Gastroesophageal sphincter (tissue), 3 donors: ENCODE measurements around the gene ZNHIT2.

Experiments
- CTCF ChIP-seq, 4 experiments: fragments of 200-600 bp in 2 of 4; fragments of 450-650 bp in 2 of 4; sonication (generic) in 1 of 4; IDR thresholded peaks; one replicate each; pipeline ENCODE4 v1.5.1; 2017 to 2019; ENCODE audit warnings: antibody characterized with exemption in 4 of 4, mild to moderate bottlenecking in 2 of 4, moderate library complexity in 2 of 4
- EP300 ChIP-seq: sonication (generic); formaldehyde crosslinking; IDR thresholded peaks from one replicate; pipeline ENCODE4 v1.6.1; 2017; ENCODE audit warnings: antibody characterized with exemption, mild to moderate bottlenecking
- POLR2A ChIP-seq, 2 donors: fragments of 450-650 bp; IDR thresholded peaks; one replicate each; pipeline ENCODE4 v1.6.1; 2017; ENCODE audit warnings: antibody characterized with exemption in 2 of 2, mild to moderate bottlenecking in 2 of 2, moderate library complexity in 1 of 2
- POLR2AphosphoS5 ChIP-seq: sonication (generic); formaldehyde crosslinking; IDR thresholded peaks from one replicate; pipeline ENCODE4 v1.6.1; 2017; ENCODE audit warnings: antibody characterized with exemption

DNA sequence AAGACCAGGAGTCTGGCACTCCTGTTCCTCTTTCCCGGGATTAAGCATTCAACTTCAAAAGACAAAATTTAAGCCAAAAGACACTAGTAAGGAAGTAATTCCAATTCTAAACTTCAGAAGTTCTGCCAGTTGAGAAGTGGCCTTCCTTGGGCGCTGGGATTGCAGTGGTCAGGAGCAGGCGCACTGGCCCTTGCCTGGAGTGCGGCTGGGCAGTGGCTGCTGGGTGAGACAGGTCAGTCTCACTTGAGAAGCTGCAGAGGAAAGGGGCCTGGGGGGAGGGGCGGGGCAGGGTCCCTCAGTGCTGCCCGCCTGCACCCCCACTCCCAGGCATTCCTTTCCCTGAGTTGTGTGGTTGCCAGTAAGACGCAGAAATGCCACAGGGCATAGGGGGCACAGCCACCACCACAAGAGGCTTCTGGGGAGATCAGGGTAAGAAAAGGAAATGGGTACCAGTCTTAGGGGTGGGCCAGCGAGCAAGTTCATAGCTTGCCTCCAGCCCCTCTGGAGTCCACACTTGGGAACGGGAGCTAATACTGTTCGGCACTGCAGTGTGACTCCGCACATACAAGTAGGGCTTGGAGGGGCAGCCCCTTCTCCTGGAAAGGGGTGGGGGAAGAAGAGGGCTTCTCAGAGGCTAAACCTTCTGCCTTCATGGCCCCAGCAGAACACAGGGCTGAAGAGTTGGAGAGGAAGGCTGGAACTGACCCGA lies 10.1 kb upstream of the ZNHIT2 start:
- no peak for TF ChIP-seq EP300
- no peak for TF ChIP-seq CTCF (IDR thresholded peaks at IDR 0.05)
- TF ChIP-seq POLR2A (IDR thresholded peaks at IDR 0.05) = no peak
- TF ChIP-seq POLR2AphosphoS5 = no peak
